HG02870 (cell line): ENCODE measurements around the gene FAM186B.

Source experiments
- ATAC-seq: cut with Tn5 transposase; IDR thresholded peaks from one replicate; pipeline ENCODE4 v1.9.1; 2021; ENCODE audit warnings: mild to moderate bottlenecking, moderate library complexity; ENCODE audit not compliant: unreplicated experiment

The FAM186B gene

GRCh38 chr12:49568442-49569162 is 36.8 kb downstream of the FAM186B start:
- peak; percentile 5 for ATAC-seq

GRCh38 chr12:49567611-49568441 is 37.6 kb downstream of the FAM186B start, which contains the start of gene MCRS1:
Gene MCRS1 (minus strand): TSS chr12:49568142. CDS start chr12:49566731, 1,411 bp downstream.
- peak; percentile 88 for ATAC-seq

GRCh38 chr12:49567302-49567610 is 38.2 kb downstream of the FAM186B start:
- no peak for ATAC-seq

- no peak for ATAC-seq
Observed at GRCh38 chr12:49566361-49566760, 39.1 kb downstream of the FAM186B start.

GRCh38 chr12:49565406-49566265 is 39.8 kb downstream of the FAM186B start:
- ATAC-seq, result no peak

- ATAC-seq, result no peak
Observed at GRCh38 chr12:49564686-49565405, 40.6 kb downstream of the FAM186B start.

- ATAC-seq, result no peak
Observed at GRCh38 chr12:49563951-49564685, 41.3 kb downstream of the FAM186B start.

- no peak for ATAC-seq
Observed at GRCh38 chr12:49562831-49563230, 42.6 kb downstream of the FAM186B start.

GRCh38 chr12:49562233-49562632 is 43.2 kb downstream of the FAM186B start:
- ATAC-seq, result no peak

GRCh38 chr12:49560695-49561094 is 44.7 kb downstream of the FAM186B start:
- ATAC-seq, result no peak

GRCh38 chr12:49559011-49559675 is 46.3 kb downstream of the FAM186B start:
- no peak for ATAC-seq

GRCh38 chr12:49558526-49558925 is 46.9 kb downstream of the FAM186B start:
- no peak for ATAC-seq

- no peak for ATAC-seq
Observed at GRCh38 chr12:49557917-49558215, 47.6 kb downstream of the FAM186B start.

GRCh38 chr12:49557187-49557916 is 48.1 kb downstream of the FAM186B start:
- ATAC-seq, result no peak

- ATAC-seq, result no peak
Observed at GRCh38 chr12:49556391-49557186, 48.9 kb downstream of the FAM186B start.

GRCh38 chr12:49555631-49556390 is 49.6 kb downstream of the FAM186B start:
- no peak for ATAC-seq

- ATAC-seq, result no peak
Observed at GRCh38 chr12:49554266-49554665, 51.2 kb downstream of the FAM186B start.
